HEK293T (cell line): ENCODE measurements around the gene CBL.

ENCODE experiments used
- CTCF ChIA-PET: fragments of 350-600 bp; formaldehyde crosslinking; extraction: SDS; loops from one replicate; lab custom pipeline; 2021; ENCODE audit warnings: antibody characterized with exemption, inconsistent platforms; lab: Yijun Ruan, JAX
- POLR2A ChIA-PET: fragments of 350-600 bp; formaldehyde crosslinking; extraction: SDS; loops from one replicate; lab custom pipeline; 2020; ENCODE audit warnings: antibody characterized with exemption, inconsistent platforms; lab: Yijun Ruan, JAX
- DNase-seq: peaks from one replicate; pipeline ENCODE4 v3.0.0; 2012; ENCODE audit warnings: mixed read lengths; ENCODE audit errors: extremely low spot score
- ARNT ChIP-seq: fragments of 450-650 bp; IDR thresholded peaks from 2 replicates; pipeline ENCODE4 v1.6.1; 2017; ENCODE audit warnings: mild to moderate bottlenecking
- BHLHE40 ChIP-seq: fragments of 450-650 bp; IDR thresholded peaks from 2 replicates; pipeline ENCODE4 v1.6.1; 2016; ENCODE audit warnings: mild to moderate bottlenecking, moderate library complexity, borderline replicate concordance
- CTBP1 ChIP-seq: fragments of 450-650 bp; IDR thresholded peaks from 2 replicates; pipeline ENCODE4 v1.6.1; 2016; ENCODE audit warnings: borderline replicate concordance
- ELF4 ChIP-seq: fragments of 450-650 bp; IDR thresholded peaks from 2 replicates; pipeline ENCODE4 v1.6.1; 2017; ENCODE audit warnings: antibody characterized with exemption
- FOXA1 ChIP-seq: fragments of 450-650 bp; IDR thresholded peaks from 2 replicates; pipeline ENCODE4 v1.6.1; 2016; ENCODE audit warnings: mild to moderate bottlenecking
- FOXM1 ChIP-seq: fragments of 450-650 bp; IDR thresholded peaks from 2 replicates; pipeline ENCODE4 v1.6.1; 2017; ENCODE audit warnings: mild to moderate bottlenecking, borderline replicate concordance
- HDGF ChIP-seq: fragments of 450-650 bp; IDR thresholded peaks from 2 replicates; pipeline ENCODE4 v1.6.1; 2017; ENCODE audit warnings: antibody characterized with exemption, borderline replicate concordance
- L3MBTL2 ChIP-seq: fragments of 450-650 bp; conservative IDR thresholded peaks from 2 replicates; pipeline ENCODE4 v1.6.1; 2016; ENCODE audit warnings: mild to moderate bottlenecking
- LEF1 ChIP-seq: fragments of 450-650 bp; IDR thresholded peaks from 2 replicates; pipeline ENCODE4 v1.6.1; 2017; ENCODE audit warnings: mild to moderate bottlenecking, borderline replicate concordance
- NFRKB ChIP-seq: fragments of 450-650 bp; IDR thresholded peaks from 2 replicates; pipeline ENCODE4 v1.6.1; 2016; ENCODE audit warnings: mild to moderate bottlenecking, moderate library complexity
- PKNOX1 ChIP-seq: fragments of 450-650 bp; IDR thresholded peaks from 2 replicates; pipeline ENCODE4 v1.6.1; 2016
- SP1 ChIP-seq: fragments of 450-650 bp; IDR thresholded peaks from 2 replicates; pipeline ENCODE4 v1.6.1; 2017
- SUZ12 ChIP-seq: fragments of 450-650 bp; IDR thresholded peaks from 2 replicates; pipeline ENCODE4 v1.6.1; 2016; ENCODE audit warnings: mild to moderate bottlenecking
- TARDBP ChIP-seq: fragments of 450-650 bp; IDR thresholded peaks from 2 replicates; pipeline ENCODE4 v1.6.1; 2016
- ZNF384 ChIP-seq: fragments of 450-650 bp; IDR thresholded peaks from 2 replicates; pipeline ENCODE4 v1.6.1; 2016

CBL gene

GRCh38 chr11:119299416-119299815, 93.3 kb downstream of the CBL start:
- no peak for DNase-seq
- no peak for TF ChIP-seq FOXM1
- TF ChIP-seq L3MBTL2 = no peak
- TF ChIP-seq SUZ12 = no peak
- TF ChIP-seq BHLHE40 = no peak
- TF ChIP-seq TARDBP = no peak
- POLR2A ChIA-PET = no interaction called here
- CTCF ChIA-PET = no interaction called here

GRCh38 chr11:119300198-119300964, 94.2 kb downstream of the CBL start:
- ChIA-PET POLR2A (interaction anchor here (0.9 kb wide), 1 partner anchor 17 kb away, joined by 4 read pairs; the partner anchor contains the start of gene MCAM), CTCF (no interaction called here)
- TF ChIP-seq PKNOX1 (no peak), L3MBTL2 (no peak), LEF1 (no peak)
- no peak for DNase-seq

DNA sequence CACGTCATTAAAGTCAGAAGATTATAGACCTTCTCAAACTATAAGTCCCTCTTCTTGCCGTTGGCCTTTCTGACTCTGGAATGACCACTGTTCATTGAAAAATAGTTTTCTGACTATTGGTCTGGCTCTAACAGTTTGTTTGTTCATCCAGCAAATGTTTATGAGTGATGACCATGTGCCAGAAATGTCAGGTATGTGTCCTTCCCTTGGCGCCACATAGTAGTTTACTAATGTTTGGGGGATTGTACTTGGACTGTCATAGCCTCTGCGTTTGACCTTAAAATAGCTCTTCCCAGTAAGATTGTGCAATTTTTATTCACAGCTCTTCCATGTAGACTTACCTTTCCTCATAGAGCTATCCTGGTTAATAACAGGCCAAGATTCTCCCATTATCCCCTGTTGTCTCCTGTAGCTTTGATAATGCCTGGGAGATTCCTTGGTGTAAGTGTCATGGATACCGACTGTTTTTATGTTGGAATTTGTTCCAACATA, 97.1 kb downstream of the CBL start:
- no peak for TF ChIP-seq FOXA1
- TF ChIP-seq PKNOX1 = no peak
- no peak for TF ChIP-seq ELF4
- TF ChIP-seq ZNF384 = no peak
- no peak for DNase-seq
- POLR2A ChIA-PET = no interaction called here
- CTCF ChIA-PET = no interaction called here

DNA sequence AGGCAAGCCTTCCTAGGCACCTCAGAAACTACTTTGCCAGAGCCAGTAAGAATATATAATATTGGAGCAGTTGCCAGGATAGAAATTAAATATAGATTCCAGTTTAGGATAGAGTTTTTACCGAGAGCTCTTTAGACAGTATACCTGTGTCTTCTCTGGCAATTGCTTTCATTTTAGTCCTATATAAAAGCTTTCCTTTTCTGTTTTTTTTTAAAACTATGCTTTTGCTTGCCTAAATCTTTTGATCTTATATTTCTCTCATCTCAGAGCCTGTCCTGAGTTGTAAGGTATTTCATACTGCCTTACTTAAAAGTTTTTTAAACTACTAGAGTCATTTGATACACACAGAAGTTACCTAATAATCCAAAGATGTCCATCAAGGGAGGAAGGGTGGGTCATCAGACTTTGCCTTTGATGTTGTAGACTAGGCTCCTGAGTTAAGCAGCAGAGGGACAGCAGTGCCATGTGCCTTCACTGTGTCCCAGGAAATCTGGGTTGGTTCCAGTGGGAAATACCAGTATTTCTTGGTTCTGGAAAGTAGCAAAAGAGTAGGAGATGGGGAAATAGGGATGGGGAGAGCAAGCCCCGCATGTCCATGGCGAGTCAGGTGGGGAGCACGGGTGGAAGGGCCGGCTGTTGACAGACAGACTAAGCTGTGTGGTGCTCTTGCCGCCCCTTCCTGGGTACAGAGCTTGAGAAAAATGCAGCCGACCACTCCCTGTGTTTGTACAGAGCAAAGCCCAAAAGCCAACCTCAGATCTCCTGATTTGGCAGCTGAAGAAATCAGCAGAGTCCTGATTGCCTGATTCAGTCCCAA, 99.6 kb downstream of the CBL start:
- DNase-seq = no peak
- TF ChIP-seq L3MBTL2 (no peak), LEF1 (no peak), FOXA1 (no peak)
- ChIA-PET POLR2A (interaction anchor here (1.0 kb wide), 1 partner anchor 10 kb away, joined by 3 read pairs; no protein-coding TSS in a partner anchor), CTCF (interaction anchor here (0.8 kb wide), 1 partner anchor 185 kb away, joined by 3 read pairs; the partner anchor contains the start of gene HINFP)

- TF ChIP-seq BHLHE40 = no peak
- no peak for TF ChIP-seq CTBP1
- TF ChIP-seq ELF4 = no peak
- no peak for TF ChIP-seq TARDBP
- no peak for TF ChIP-seq PKNOX1
- no peak for TF ChIP-seq LEF1
- no peak for TF ChIP-seq SP1
- TF ChIP-seq SUZ12 = no peak
- no peak for TF ChIP-seq NFRKB
- no peak for TF ChIP-seq FOXM1
- TF ChIP-seq ARNT = no peak
- CTCF ChIA-PET = interaction anchor here (0.8 kb wide), 2 partner anchors 39 to 185 kb away, joined by 3 to 4 read pairs; partner anchors contain the start of gene HINFP
- POLR2A ChIA-PET = interaction anchor here (1.0 to 2.1 kb wide), 2 partner anchors 10 to 11 kb away, joined by 3 to 11 read pairs; partner anchors contain the start of gene MCAM
- DNase-seq = no peak
Observed at GRCh38 chr11:119306373-119306890, 100.3 kb downstream of the CBL start.

GRCh38 chr11:119307219-119307618, 101.1 kb downstream of the CBL start:
- ChIA-PET CTCF (interaction anchor here (0.7 to 2.1 kb wide), 4 partner anchors 31 to 167 kb away, joined by 3 to 9 read pairs (median 5); partner anchors contain the start of gene NLRX1), POLR2A (interaction anchor here (1.0 to 2.1 kb wide), 3 partner anchors 9 to 212 kb away, joined by 3 to 11 read pairs (median 3); partner anchors contain the start of gene MCAM)
- no peak for TF ChIP-seq HDGF
- TF ChIP-seq SP1 = no peak
- TF ChIP-seq FOXM1 = no peak
- no peak for TF ChIP-seq CTBP1
- TF ChIP-seq BHLHE40 = no peak
- TF ChIP-seq SUZ12 = no peak
- TF ChIP-seq TARDBP = no peak
- TF ChIP-seq ELF4 = no peak
- TF ChIP-seq NFRKB = no peak
- no peak for DNase-seq
